Measurements from ENCODE around the gene TCTN1. TPM values are rescaled to one million over a fixed set of nuclear protein-coding genes. Genes with fewer than 3 reads are reported as not detected.

Gene TCTN1
- total and polyA plus RNA-seq, 9 of the 15 experiments (the other 6 are each of a cell fraction or from before 2014, with no cell fraction given), result 0.32 to 12.5 (median 4.0) TPM

GRCh38 chr12:110638796-110639195 is 24.9 kb downstream of the TCTN1 start:
- BruUV-seq (replicated peaks), result no TSS peak
- Histone ChIP-seq H3K9ac (ENCODE audit: insufficient read depth in 1 of 2, low read depth in 2 of 2, low read length in 2 of 2) (no peak overlapping the region), H3K4me1 (replicated peaks in 1 of 2; ENCODE audit: control insufficient read depth in 2 of 2, insufficient read depth in 2 of 2, low read length in 2 of 2) (peaks cover 8 to 33% of the 10 kb centered on the region in 2 experiments), H3K9me1 (ENCODE audit: control insufficient read depth, insufficient read depth, low read length) (peaks cover 3% of the 10 kb centered on the region), H3K27me3 (ENCODE audit: control insufficient read depth in 2 of 2, insufficient read depth in 2 of 2, low read length in 2 of 2) (peaks cover 0 to 14% of the 10 kb centered on the region in 2 experiments; a peak in 1 of 5 replicates), H2AFZ (ENCODE audit: low read depth, low read length) (no peak overlapping the region; the same call in 1 of the 2 replicates), H3K27ac (ENCODE audit: extremely low read depth, low read depth, low read length) (no peak overlapping the region), H3K4me3 (no peak overlapping the region), H3K79me2 (ENCODE audit: control insufficient read depth, insufficient read depth, low read length) (no peaks in the 10 kb centered on the region), H3K9me3 (replicated peaks; ENCODE audit: control insufficient read depth, insufficient read depth, low read depth, low read length) (no peaks in the 10 kb centered on the region), H3K4me2 (ENCODE audit: insufficient read depth, low read length) (no peak overlapping the region), H3K36me3 (ENCODE audit: control insufficient read depth, insufficient read depth, low read length) (no peaks in the 10 kb centered on the region), H4K20me1 (replicated peaks; ENCODE audit: control insufficient read depth, insufficient read depth, low read length) (no peaks in the 10 kb centered on the region)
- intact Hi-C loops (cut with micrococcal nuclease) (no loop called here), in situ Hi-C loops (cut with MboI) (no loop called here)
- TF ChIP-seq ZBTB17 (CRISPR knock-in tag; IDR thresholded peaks at IDR 0.05) (0 out of 2 replicates have a peak, but pooled peaks have one; percentile 41), NFIC (IDR thresholded peaks at IDR 0.05) (no peak), USF1 (CRISPR knock-in tag; IDR thresholded peaks at IDR 0.05) (peak; percentile 43; the same call in 1 of the 2 replicates), TFE3 (CRISPR knock-in tag; IDR thresholded peaks at IDR 0.05) (peak; percentile 45), BRD4 (IDR thresholded peaks at IDR 0.05) (no peak), GTF3C2 (IDR thresholded peaks at IDR 0.05; ENCODE audit: borderline replicate concordance, extremely low read depth, insufficient read length) (no peak), WHSC1 (IDR thresholded peaks at IDR 0.05; ENCODE audit: low read length) (no peak), POLR3A (IDR thresholded peaks at IDR 0.05; ENCODE audit: borderline replicate concordance, extremely low read depth, insufficient read depth, insufficient read length) (no peak)
- FAIRE-seq (no peak), ATAC-seq (no peak), DNase-seq (ENCODE audit: extremely low read depth in 1 of 4, low spot score in 3 of 4) (no peak)
- CTCF ChIA-PET (ENCODE audit: low intra/inter-chr PET ratio), result no interaction called here
- POLR2A ChIA-PET, result no interaction called here
- WGBS (ENCODE audit: insufficient coverage, low coverage, missing lambda C conversion rate), result 36% methylated on average over 5 of the region's 5 CpGs
